GM12891 (cell line): ENCODE results near the gene TRERF1.

Experiments used
- POLR2A ChIP-seq: IDR thresholded peaks from 2 replicates; pipeline ENCODE4 v1.6.1; 2011; ENCODE audit warnings: low read depth, low read length, control low read depth
- POLR2AphosphoS5 ChIP-seq: IDR thresholded peaks from 2 replicates; pipeline ENCODE4 v1.6.1; 2011; ENCODE audit warnings: low read depth, low read length, control low read depth
- SPI1 ChIP-seq: IDR thresholded peaks from 2 replicates; pipeline ENCODE4 v1.6.1; 2011; ENCODE audit warnings: low read depth, low read length, control low read depth
- TAF1 ChIP-seq: IDR thresholded peaks from 2 replicates; pipeline ENCODE4 v1.6.1; 2011; ENCODE audit warnings: low read depth, low read length, control low read depth

DNA sequence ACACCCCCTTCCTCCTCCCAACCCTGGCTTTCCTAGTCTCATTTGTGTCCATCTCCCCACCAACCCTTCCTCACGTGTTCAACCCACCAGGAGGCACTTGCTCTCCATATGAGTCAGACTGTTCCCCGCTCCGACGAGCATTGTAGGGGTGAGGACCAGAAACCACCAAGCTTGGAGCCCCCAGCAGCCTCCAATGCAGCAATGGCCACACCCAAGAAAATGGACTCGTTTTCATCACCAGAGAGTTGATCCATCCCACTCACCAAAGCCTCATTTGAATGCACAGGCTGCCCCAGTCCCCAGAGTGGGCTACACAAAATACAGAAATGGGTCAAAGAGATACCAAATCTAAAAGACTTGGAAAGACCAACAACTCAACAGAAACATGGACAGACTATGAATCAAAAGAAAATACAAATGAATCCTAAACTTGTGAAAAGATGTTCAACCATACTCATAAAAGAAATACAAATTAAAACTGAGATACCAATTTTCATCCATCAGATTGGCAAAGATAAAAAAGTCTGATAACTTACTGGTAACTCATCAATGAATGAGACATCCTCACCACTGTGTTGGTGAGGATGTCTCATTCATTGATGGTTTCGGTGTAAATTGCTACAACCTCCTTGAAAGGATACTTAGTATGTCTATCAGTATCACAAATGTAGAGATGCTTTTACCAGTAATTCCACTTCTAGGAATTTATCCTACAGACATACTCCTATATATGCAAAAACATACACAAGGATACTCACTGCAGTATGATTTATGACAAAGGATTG lies 68.1 kb downstream of the TRERF1 start:
- TF ChIP-seq POLR2AphosphoS5 (no peak), TAF1 (no peak), SPI1 (no peak), POLR2A (no peak)
